AG04450 (cell line): ENCODE data around the gene RUNX2. TPM values are rescaled to one million over a fixed set of nuclear protein-coding genes. Genes with fewer than 3 reads are reported as not detected.

Source experiments
- CTCF ChIA-PET: fragments of 300-600, 350-600 bp; formaldehyde crosslinking; extraction: SDS; loops from one replicate; lab custom pipeline; 2022; ENCODE audit warnings: antibody characterized with exemption, inconsistent platforms; lab: Charles Lee
- POLR2A ChIA-PET: fragments of 350-600 bp; formaldehyde crosslinking; extraction: SDS; loops from one replicate; lab custom pipeline; 2021; ENCODE audit warnings: antibody characterized with exemption, inconsistent platforms; lab: Yijun Ruan, JAX
- DNase-seq: peaks from one replicate; pipeline ENCODE4 v3.0.0-alpha.2; 2011; ENCODE audit warnings: low read depth, low spot score
- H3K27ac ChIP-seq: one replicate; pipeline ENCODE4 v1.5.1; 2012; ENCODE audit warnings: low read depth, low read length, control low read depth
- H3K27me3 ChIP-seq: one replicate; pipeline ENCODE4 v1.6.0; 2012; ENCODE audit warnings: low read length; ENCODE audit not compliant: control insufficient read depth, insufficient read depth
- H3K4me3 ChIP-seq: 2 replicates; pipeline ENCODE4 v1.5.1; 2011; ENCODE audit warnings: mild to moderate bottlenecking, low read depth, low read length, control low read depth
- H3K9me3 ChIP-seq: 2 replicates; pipeline ENCODE4 v1.5.1; 2012; ENCODE audit warnings: low read length; ENCODE audit not compliant: control insufficient read depth, insufficient read depth
- polyA plus RNA-seq: library from polyadenylated mRNA; depleted of rRNA; stranded (reverse); fragments of >200 nt; gene quantifications from 2 replicates; pipeline ENCODE4 v1.2.3, GENCODE V29; 2011
- TF ChIP-seq, protein P1 (sequence below): IDR thresholded peaks from 2 replicates; pipeline ENCODE4 v1.5.1; 2011; ENCODE audit warnings: low read depth, low read length, control low read depth, inconsistent platforms

RUNX2 gene
- polyA plus RNA-seq, 1 experiment: 3.4 TPM

DNA sequence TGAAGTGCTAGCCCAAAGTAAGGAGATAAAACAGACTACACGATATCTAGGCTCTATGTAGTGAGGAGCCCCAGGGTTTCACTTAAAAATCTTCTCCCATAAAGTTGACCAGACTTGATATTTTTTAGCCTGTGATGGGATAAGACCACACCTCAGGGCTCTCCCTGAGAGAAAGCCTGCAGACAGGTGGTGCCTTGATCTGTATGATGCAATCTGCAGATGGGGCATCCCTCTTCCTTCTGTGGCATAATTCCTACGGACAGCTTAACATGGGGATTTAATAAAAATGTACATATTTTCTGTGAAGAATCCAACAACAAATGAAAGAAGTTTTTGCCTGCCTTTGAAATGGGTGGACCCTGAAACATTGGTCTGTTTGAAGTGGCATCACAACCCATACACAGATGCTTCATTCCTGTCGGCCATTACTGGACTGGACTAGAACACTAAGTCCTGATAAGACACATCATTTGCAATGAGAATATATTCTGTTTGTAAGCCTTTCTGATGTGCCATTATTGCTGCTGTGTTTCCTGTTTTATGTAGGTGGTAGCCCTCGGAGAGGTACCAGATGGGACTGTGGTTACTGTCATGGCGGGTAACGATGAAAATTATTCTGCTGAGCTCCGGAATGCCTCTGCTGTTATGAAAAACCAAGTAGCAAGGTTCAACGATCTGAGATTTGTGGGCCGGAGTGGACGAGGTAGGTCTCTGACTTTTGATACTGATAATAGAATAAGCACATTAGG is 103.4 kb downstream of the RUNX2 start:
- H3K9me3 ChIP-seq: no peaks in the 10 kb centered on the region
- no peaks in the 10 kb centered on the region for H3K27me3 ChIP-seq
- TF ChIP-seq, protein P1, sequence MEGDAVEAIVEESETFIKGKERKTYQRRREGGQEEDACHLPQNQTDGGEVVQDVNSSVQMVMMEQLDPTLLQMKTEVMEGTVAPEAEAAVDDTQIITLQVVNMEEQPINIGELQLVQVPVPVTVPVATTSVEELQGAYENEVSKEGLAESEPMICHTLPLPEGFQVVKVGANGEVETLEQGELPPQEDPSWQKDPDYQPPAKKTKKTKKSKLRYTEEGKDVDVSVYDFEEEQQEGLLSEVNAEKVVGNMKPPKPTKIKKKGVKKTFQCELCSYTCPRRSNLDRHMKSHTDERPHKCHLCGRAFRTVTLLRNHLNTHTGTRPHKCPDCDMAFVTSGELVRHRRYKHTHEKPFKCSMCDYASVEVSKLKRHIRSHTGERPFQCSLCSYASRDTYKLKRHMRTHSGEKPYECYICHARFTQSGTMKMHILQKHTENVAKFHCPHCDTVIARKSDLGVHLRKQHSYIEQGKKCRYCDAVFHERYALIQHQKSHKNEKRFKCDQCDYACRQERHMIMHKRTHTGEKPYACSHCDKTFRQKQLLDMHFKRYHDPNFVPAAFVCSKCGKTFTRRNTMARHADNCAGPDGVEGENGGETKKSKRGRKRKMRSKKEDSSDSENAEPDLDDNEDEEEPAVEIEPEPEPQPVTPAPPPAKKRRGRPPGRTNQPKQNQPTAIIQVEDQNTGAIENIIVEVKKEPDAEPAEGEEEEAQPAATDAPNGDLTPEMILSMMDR: no peak
- no peak for DNase-seq
- H3K27ac ChIP-seq: no peak overlapping the region
- H3K4me3 ChIP-seq: no peak overlapping the region
- ChIA-PET CTCF (no interaction called here), POLR2A (no interaction called here)

DNA sequence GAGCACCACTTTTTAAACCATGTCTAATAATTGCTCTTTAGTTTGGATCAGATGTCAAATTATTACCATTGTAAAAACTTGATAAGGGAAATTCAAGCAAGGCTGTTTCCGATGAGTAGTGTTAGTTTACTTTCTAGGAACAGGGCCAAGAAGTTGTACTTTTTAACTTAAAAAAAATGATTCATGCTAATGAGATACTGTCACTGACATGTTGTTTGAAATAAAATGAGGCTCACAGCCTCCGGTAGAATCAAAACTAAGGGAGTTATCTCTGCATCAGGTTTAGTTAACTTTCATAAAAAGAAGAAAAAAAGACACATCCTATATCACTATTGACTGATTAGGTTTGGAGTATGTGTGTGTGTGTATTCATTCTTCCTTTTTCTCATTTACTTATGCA is 104.8 kb downstream of the RUNX2 start:
- Histone ChIP-seq H3K27me3 (no peaks in the 10 kb centered on the region), H3K4me3 (no peak overlapping the region), H3K9me3 (no peaks in the 10 kb centered on the region), H3K27ac (no peak overlapping the region)
- TF ChIP-seq, protein P1: no peak
- ChIA-PET CTCF (interaction anchor here (1.7 kb wide), 1 partner anchor 282 kb away, joined by 4 read pairs; no protein-coding TSS in a partner anchor), POLR2A (no interaction called here)
- DNase-seq: no peak

DNA sequence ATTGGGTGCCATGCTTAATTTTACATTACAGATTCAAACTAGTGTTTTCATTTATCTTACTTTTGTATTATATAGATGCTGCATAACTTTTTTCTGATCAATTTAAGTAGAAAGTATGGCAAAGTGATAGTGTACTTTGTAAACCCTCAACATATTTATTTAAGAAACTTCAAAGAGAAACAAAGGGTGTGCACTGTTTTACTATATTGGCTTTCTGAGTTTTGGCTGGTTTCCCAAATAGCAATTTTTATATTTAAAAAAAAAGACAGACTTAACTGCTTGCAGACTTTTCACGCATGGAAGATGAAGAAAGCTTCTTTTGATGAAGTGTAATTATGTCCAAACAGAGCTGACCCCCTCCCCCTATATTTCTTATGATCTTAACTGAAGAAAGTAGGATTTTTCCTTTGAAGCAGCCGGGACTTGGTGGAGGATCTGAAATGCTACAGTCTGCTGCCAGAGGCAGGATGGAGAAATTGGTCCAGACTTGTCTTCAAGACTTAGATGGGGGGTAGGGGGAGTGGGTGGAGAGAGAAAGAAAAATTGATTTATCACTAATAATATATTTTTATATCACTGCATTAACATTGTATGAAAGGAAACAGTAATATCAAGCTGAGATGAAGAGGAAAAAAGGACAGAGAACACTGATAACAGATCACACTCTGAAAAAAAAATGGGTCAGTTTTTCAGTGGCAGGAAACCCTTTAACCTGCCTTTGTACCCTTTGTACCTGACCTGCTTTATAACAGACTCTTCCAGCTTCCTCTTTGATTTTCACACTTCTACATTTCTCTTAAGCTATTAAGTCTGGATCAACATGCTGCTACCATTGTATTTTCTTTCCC is 105.6 kb downstream of the RUNX2 start:
- ChIA-PET CTCF (interaction anchor here (0.7 to 1.7 kb wide), 2 partner anchors 281 to 958 kb away, joined by 3 to 4 read pairs; no protein-coding TSS in a partner anchor), POLR2A (no interaction called here)
- no peak overlapping the region for H3K4me3 ChIP-seq
- H3K9me3 ChIP-seq: no peaks in the 10 kb centered on the region
- DNase-seq: no peak
- H3K27ac ChIP-seq: no peak overlapping the region
- no peaks in the 10 kb centered on the region for H3K27me3 ChIP-seq
- TF ChIP-seq, protein P1: no peak

DNA sequence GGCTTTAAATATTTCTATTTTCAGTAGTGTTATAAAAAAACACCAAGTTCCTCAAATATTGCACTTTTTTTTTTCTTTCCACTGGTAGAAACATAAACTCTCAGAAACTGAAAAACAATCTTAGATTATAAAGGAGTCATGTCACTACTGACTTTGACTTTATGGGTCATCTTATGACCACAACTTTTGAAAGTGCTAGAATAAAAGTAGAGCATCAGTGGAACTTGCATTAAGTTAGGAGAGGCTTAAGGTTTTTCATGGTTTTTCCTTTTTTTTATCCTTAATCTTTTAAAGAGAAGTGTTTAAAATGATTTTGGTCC is 106.2 kb downstream of the RUNX2 start:
- TF ChIP-seq, protein P1: no peak
- no peaks in the 10 kb centered on the region for H3K27me3 ChIP-seq
- H3K27ac ChIP-seq: no peak overlapping the region
- POLR2A ChIA-PET: no interaction called here
- no peaks in the 10 kb centered on the region for H3K9me3 ChIP-seq
- no peak for DNase-seq
- H3K4me3 ChIP-seq: no peak overlapping the region
- CTCF ChIA-PET: interaction anchor here (0.7 to 1.7 kb wide), 2 partner anchors 280 to 959 kb away, joined by 3 to 4 read pairs; no protein-coding TSS in a partner anchor
